Astrocyte (in vitro differentiated cells and primary cell): ENCODE results near the gene AP1B1.

Source experiments
- CTCF ChIP-seq: IDR thresholded peaks from 2 replicates; pipeline ENCODE4 v1.5.1; 2011; ENCODE audit warnings: low read depth, mild to moderate bottlenecking, inconsistent platforms, low read length, moderate library complexity; ENCODE audit not compliant: insufficient read depth
- EZH2 ChIP-seq: IDR thresholded peaks from 2 replicates; pipeline ENCODE4 v1.6.1; 2012; ENCODE audit warnings: mild to moderate bottlenecking, low read length, inconsistent platforms; ENCODE audit not compliant: insufficient read depth

- no peak for TF ChIP-seq CTCF
- TF ChIP-seq EZH2, result no peak
Measured at GRCh38 chr22:29301716-29302401, 86.5 kb downstream of the AP1B1 start.
